K562 (cell line): ENCODE data around the gene GNA15. TPM values are rescaled to one million over a fixed set of nuclear protein-coding genes. Genes with fewer than 3 reads are reported as not detected.

Experiments
- BCLAF1 ChIP-seq, 2 experiments: fragments of 450-650 bp in 1 of 2; IDR thresholded peaks; 2 replicates each; pipeline ENCODE4 v1.6.1; 2011 to 2017; ENCODE audit warnings: low read depth in 2 of 2, antibody characterized with exemption in 1 of 2, borderline replicate concordance in 1 of 2, low read length in 1 of 2, mild to moderate bottlenecking in 1 of 2, mixed read lengths in 1 of 2; ENCODE audit not compliant: control insufficient read depth in 1 of 2
- CREBBP ChIP-seq: IDR thresholded peaks from one replicate; pipeline ENCODE4 v1.6.1; 2012; ENCODE audit warnings: low read depth, mild to moderate bottlenecking, control low read depth, inconsistent platforms, low read length
- HDAC2 ChIP-seq: fragments of 450-650 bp; IDR thresholded peaks from 2 replicates; pipeline ENCODE4 v1.6.1; 2016; ENCODE audit warnings: mild to moderate bottlenecking
- PHF20 ChIP-seq: fragments of 450-650 bp; IDR thresholded peaks from 2 replicates; pipeline ENCODE4 v1.6.1; 2018; ENCODE audit not compliant: partially characterized antibody
- SPI1 ChIP-seq: IDR thresholded peaks from 2 replicates; pipeline ENCODE4 v1.6.1; 2011; ENCODE audit warnings: low read depth, low read length, control low read depth, borderline replicate concordance
- ZNF589 ChIP-seq: fragments of 200-800 bp; sonication (Bioruptor generic); IDR thresholded peaks from 2 replicates; pipeline ENCODE4 v1.6.1; 2016; ENCODE audit warnings: low read depth, missing genetic modification characterization, missing compliant biosample characterization
- ZNF740 ChIP-seq, 3 experiments: fragments of 200-800 bp in 1 of 3; sonication (Bioruptor generic) in 1 of 3; sonication (generic) in 1 of 3; formaldehyde crosslinking in 1 of 3; IDR thresholded peaks; 2 replicates each; pipeline versions ENCODE4 v1.6.1 to v1.8.0; 2016 to 2022; ENCODE audit warnings: mild to moderate bottlenecking in 2 of 3, missing compliant biosample characterization in 2 of 3, missing genetic modification characterization in 2 of 3, missing genetic modification reagents in 1 of 3
- polyA plus RNA-seq, 8 experiments: library from polyadenylated mRNA; depleted of rRNA in 4 of 8; stranded (reverse) in 5 of 8; unstranded in 3 of 8; fragments of >200 nt; fragmentation: Nextera tagmentation in 2 of 8; fragmentation: Illumina TruSeq in 1 of 8; extraction: Ambion mirVana in 2 of 8; extraction: Trizol in 1 of 8; gene quantifications; 2 replicates each; pipeline versions ENCODE4 v1.2.1 to v1.2.3, GENCODE V29; 2011 to 2014; ENCODE audit warnings: inconsistent platforms in 1 of 8, missing spikeins in 1 of 8
- total RNA-seq, 7 experiments: library from RNA; depleted of rRNA in 6 of 7; stranded (reverse); fragments of >200 nt in 6 of 7; fragmentation: Illumina TruSeq in 2 of 7; extraction: Trizol in 2 of 7; gene quantifications; 2 replicates each; pipeline versions ENCODE4 v1.2.1 to v1.2.3, GENCODE V29; 2011 to 2021; ENCODE audit warnings: low replicate concordance in 1 of 7

GNA15 gene
- total and polyA plus RNA-seq, 9 of the 15 experiments (the other 6 are each of a cell fraction or from before 2014, with no cell fraction given) = 0.03 to 0.24 (median 0.11) TPM; not detected in 1

GRCh38 chr19:3145909-3146676 lies 10.3 kb downstream of the GNA15 start (continued):
- 0 out of 2 replicates have a peak, but pooled peaks have one; percentile 24 for TF ChIP-seq ZNF740 (CRISPR knock-in tag; IDR thresholded peaks at IDR 0.05)
- no peak for TF ChIP-seq ZNF740 (tag; IDR thresholded peaks at IDR 0.05)
- peak; percentile 87; the same call in 1 of the 2 replicates for TF ChIP-seq SPI1
- no peak for TF ChIP-seq BCLAF1 (IDR thresholded peaks at IDR 0.05; ENCODE audit: borderline replicate concordance in 1 of 2, control insufficient read depth in 1 of 2, low read depth in 2 of 2, low read length in 1 of 2)
- TF ChIP-seq CREBBP = no peak
- no peak for TF ChIP-seq ZNF589 (CRISPR knock-in tag)
- peak; percentile 11; the same call in 1 of the 2 replicates for TF ChIP-seq HDAC2
- TF ChIP-seq PHF20 = peak; percentile 33
